ENCODE results near the gene BMP8A. TPM values are rescaled to one million over a fixed set of nuclear protein-coding genes. Genes with fewer than 3 reads are reported as not detected.

The BMP8A gene
- total and polyA plus RNA-seq, 2 of the 8 experiments (the other 6 are each of a cell fraction or from before 2014, with no cell fraction given) = 0.38 to 0.43 TPM

GRCh38 chr1:39563669-39564068, 72.2 kb downstream of the BMP8A start (continued):
- TF ChIP-seq FOSL1 (IDR thresholded peaks at IDR 0.05; ENCODE audit: insufficient read depth, low read depth, low read length) (no peak), EGR1 (IDR thresholded peaks at IDR 0.05; ENCODE audit: borderline replicate concordance, low read depth, low read length) (no peak), ATF3 (IDR thresholded peaks at IDR 0.05; ENCODE audit: insufficient read depth, low read depth, low read length) (no peak), CHD1 (IDR thresholded peaks at IDR 0.05; ENCODE audit: low read depth, low read length) (no peak), GTF2F1 (IDR thresholded peaks at IDR 0.05; ENCODE audit: borderline replicate concordance, low read depth, low read length) (no peak), MAFK (IDR thresholded peaks at IDR 0.05; ENCODE audit: low read depth, low read length) (no peak), HDAC2 (IDR thresholded peaks at IDR 0.05; ENCODE audit: borderline replicate concordance in 1 of 2, low read depth in 2 of 2, low read length in 2 of 2) (no peak), CHD2 (IDR thresholded peaks at IDR 0.05; ENCODE audit: low read length) (no peak), NANOG (IDR thresholded peaks at IDR 0.05; ENCODE audit: insufficient read depth, low read depth, low read length, poor library complexity, severe bottlenecking) (no peak)

Data from H1 (cell line).